Measurements from ENCODE around the gene PTOV1. TPM values are rescaled to one million over a fixed set of nuclear protein-coding genes. Genes with fewer than 3 reads are reported as not detected.

Gene PTOV1
- total RNA-seq, 1 donor from 2014 or later = 20.5 TPM

GRCh38 chr19:49875177-49875576 is 24.2 kb downstream of the PTOV1 start:
- FAIRE-seq (no peak), DNase-seq (ENCODE audit: low read depth) (no peak)
- Histone ChIP-seq H3K36me3 (ENCODE audit: control insufficient read depth, insufficient read depth, low read length) (peaks cover 14% of the 10 kb centered on the region), H3K4me3 (ENCODE audit: low read depth, low read length) (no peak overlapping the region), H3K27me3 (ENCODE audit: control insufficient read depth, insufficient read depth, low read length) (no peaks in the 10 kb centered on the region)
- TF ChIP-seq CTCF (IDR thresholded peaks at IDR 0.05; ENCODE audit: insufficient read depth, low read length, severe bottlenecking) = no peak

- TF ChIP-seq CTCF (IDR thresholded peaks at IDR 0.05; ENCODE audit: insufficient read depth, low read length, severe bottlenecking) = no peak
- DNase-seq (ENCODE audit: low read depth) = no peak
- no peak for FAIRE-seq
- peaks cover 18% of the 10 kb centered on the region for H3K36me3 ChIP-seq (ENCODE audit: control insufficient read depth, insufficient read depth, low read length)
- peak overlapping the region; percentile 93 for H3K4me3 ChIP-seq (ENCODE audit: low read depth, low read length)
- no peaks in the 10 kb centered on the region for H3K27me3 ChIP-seq (ENCODE audit: control insufficient read depth, insufficient read depth, low read length)
Observed at GRCh38 chr19:49875857-49876421, 25.0 kb downstream of the PTOV1 start.

GRCh38 chr19:49876422-49877019 is 25.6 kb downstream of the PTOV1 start:
- Histone ChIP-seq H3K4me3 (ENCODE audit: low read depth, low read length) (peak overlapping the region; percentile 93), H3K27me3 (ENCODE audit: control insufficient read depth, insufficient read depth, low read length) (no peaks in the 10 kb centered on the region), H3K36me3 (ENCODE audit: control insufficient read depth, insufficient read depth, low read length) (peaks cover 19% of the 10 kb centered on the region)
- no peak for TF ChIP-seq CTCF (IDR thresholded peaks at IDR 0.05; ENCODE audit: insufficient read depth, low read length, severe bottlenecking)
- FAIRE-seq (no peak), DNase-seq (ENCODE audit: low read depth) (peak; percentile 93)

- peaks cover 22% of the 10 kb centered on the region for H3K36me3 ChIP-seq (ENCODE audit: control insufficient read depth, insufficient read depth, low read length)
Observed at GRCh38 chr19:49877020-49877878, 26.3 kb downstream of the PTOV1 start, which contains the start of the genes AKT1S1 and TBC1D17. TSS of gene AKT1S1 (minus strand) at chr19:49877355. CDS start at chr19:49873295, 4,060 bp downstream. TSS of gene TBC1D17 (plus strand) at chr19:49877702. CDS start at chr19:49877724, 22 bp downstream.

More at GRCh38 chr19:49877020-49877878, 26.3 kb downstream of the PTOV1 start, which contains the start of the genes AKT1S1 and TBC1D17:
- H3K27me3 ChIP-seq (ENCODE audit: control insufficient read depth, insufficient read depth, low read length) = no peaks in the 10 kb centered on the region
- H3K4me3 ChIP-seq (ENCODE audit: low read depth, low read length) = peak within 1 kb of the TSS; percentile 93
- peak; percentile 99 for FAIRE-seq
- TF ChIP-seq CTCF (IDR thresholded peaks at IDR 0.05; ENCODE audit: insufficient read depth, low read length, severe bottlenecking) = no peak
- peak; percentile 99 for DNase-seq (ENCODE audit: low read depth)

All from bronchial epithelial cell (primary cell).